ENCODE results near the gene ORMDL3.

The ORMDL3 gene

DNA sequence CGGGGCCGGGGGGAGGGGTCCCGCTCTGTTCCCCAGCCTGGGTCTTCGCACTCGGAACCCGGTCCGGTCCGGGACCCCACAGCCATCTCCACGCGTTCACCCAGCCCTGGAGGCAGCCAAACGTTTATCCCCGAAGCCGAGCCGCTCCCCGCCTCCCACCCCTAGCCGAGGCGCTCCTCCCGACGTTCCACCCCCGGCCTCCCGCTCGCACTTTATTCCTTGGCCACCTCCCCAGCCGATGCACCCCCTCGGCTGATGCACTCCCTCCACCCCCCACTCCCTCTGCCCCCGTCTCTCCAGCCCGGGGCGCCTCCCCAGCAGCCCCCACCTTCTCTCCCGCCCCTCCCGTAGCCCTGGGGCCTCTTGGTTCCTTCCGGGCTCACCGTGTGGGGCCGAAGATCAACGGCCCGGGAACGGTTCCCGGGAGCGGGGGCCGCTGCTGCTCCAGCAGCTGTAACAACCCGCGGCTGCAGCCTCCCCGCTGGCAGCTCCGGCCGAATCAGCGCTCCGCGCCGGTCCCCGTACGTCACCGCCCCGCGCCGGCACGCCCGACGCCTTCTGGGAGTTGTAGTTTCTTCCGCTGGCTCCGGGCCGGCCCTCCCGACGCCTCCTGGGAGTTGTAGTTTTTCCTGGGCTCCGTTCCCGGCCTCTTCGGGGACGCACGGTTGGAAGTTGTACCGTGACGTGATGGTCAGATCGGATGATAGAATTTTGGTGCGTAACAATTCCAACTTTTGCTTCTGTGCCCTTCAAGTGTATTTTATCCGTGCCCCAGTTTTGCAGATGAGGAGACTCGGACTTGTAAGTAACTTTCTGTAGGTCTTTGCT is at the start of gene ORMDL3, which contains the start of gene LRRC3C:
Gene ORMDL3 (minus strand): TSS at position 501 of the 828 bp plus-strand sequence. CDS start 3,398 bp downstream, outside the sequence.
Gene LRRC3C (plus strand): TSS at position 632 of the 828 bp plus-strand sequence. CDS start 13,792 bp downstream, outside the sequence.
- Mint-ChIP-seq H3K27ac (peak within 1 kb of the TSS; percentile 89), H3K36me3 (peaks cover 14% of the 10 kb centered on the region), H3K4me1 (peaks cover 35% of the 10 kb centered on the region), H3K4me3 (peak within 1 kb of the TSS; percentile 92), H3K9me3 (no peaks in the 10 kb centered on the region), H3K27me3 (no peaks in the 10 kb centered on the region)
- DNase-seq (ENCODE audit: low spot score in 2 of 2) = peak; percentile 86 to 94
- peak; percentile 96 for ATAC-seq (ENCODE audit: low read depth)

- Mint-ChIP-seq H3K27me3 (peaks cover 8% of the 10 kb centered on the region), H3K4me1 (peaks cover 12% of the 10 kb centered on the region), H3K9me3 (no peaks in the 10 kb centered on the region), H3K36me3 (no peaks in the 10 kb centered on the region), H3K27ac (no peak overlapping the region), H3K4me3 (no peak overlapping the region)
- no peak for DNase-seq (ENCODE audit: low spot score in 2 of 2)
- ATAC-seq (ENCODE audit: low read depth) = no peak
Observed at GRCh38 chr17:39975801-39976200, 48.4 kb upstream of the ORMDL3 start.

DNA sequence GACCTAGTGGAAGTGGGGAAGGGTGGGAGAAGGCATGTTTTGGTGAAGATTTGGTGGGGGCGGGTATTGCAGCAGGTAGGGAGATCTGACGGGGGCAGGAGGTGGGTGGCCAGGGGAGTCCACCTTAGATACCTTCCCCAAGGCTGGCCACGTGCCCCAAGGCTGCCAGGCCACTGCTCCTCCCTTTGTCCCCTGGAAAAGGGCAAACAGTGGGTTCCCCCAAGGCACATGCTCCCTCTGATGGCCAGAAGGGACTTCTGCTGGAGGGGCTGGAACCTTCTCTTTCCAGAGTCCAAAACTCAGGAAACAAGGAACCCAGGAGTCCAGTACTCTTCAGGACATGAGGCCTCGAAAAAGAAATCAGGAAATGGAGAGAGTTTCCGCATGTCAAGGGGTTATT is 47.0 kb upstream of the ORMDL3 start:
- ATAC-seq (ENCODE audit: low read depth) (no peak), DNase-seq (ENCODE audit: low spot score in 2 of 2) (no peak)
- Mint-ChIP-seq H3K4me3 (no peak overlapping the region), H3K27me3 (peaks cover 10% of the 10 kb centered on the region), H3K36me3 (no peaks in the 10 kb centered on the region), H3K4me1 (peaks cover 5% of the 10 kb centered on the region), H3K27ac (no peak overlapping the region), H3K9me3 (no peaks in the 10 kb centered on the region)

DNA sequence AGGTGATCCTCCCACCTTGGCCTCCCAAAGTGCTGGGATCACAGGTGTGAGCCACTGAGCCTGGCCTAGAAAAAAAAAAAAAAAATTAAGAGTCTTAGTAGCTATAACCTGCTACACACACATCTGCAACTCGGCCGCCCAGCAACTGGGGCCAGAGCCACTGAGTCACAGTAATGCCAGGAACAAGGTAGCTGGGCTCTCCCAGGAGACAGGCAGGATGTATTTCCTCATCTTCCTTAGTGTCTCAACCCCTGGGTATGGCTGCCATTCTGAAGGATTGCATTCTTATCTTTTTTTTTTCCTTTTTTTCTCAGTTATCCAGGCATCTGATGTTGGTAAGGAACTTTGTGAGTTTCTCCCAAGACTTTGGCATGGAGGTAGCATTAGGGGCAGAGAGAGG is 46.1 kb upstream of the ORMDL3 start:
- no peak for DNase-seq (ENCODE audit: low spot score in 2 of 2)

GRCh38 chr17:39972271-39972670 is 44.9 kb upstream of the ORMDL3 start:
- no peaks in the 10 kb centered on the region for H3K36me3 Mint-ChIP-seq
- peaks cover under 1% of the 10 kb centered on the region for H3K4me1 Mint-ChIP-seq
- ATAC-seq (ENCODE audit: low read depth) (no peak), DNase-seq (ENCODE audit: low spot score in 2 of 2) (no peak)
- peaks cover 16% of the 10 kb centered on the region for H3K27me3 Mint-ChIP-seq
- H3K4me3 Mint-ChIP-seq = no peak overlapping the region
- H3K9me3 Mint-ChIP-seq = no peaks in the 10 kb centered on the region
- no peak overlapping the region for H3K27ac Mint-ChIP-seq

More for the DNA sequence above, 46.1 kb upstream of the ORMDL3 start:
- no peaks in the 10 kb centered on the region for H3K36me3 Mint-ChIP-seq
- no peaks in the 10 kb centered on the region for H3K9me3 Mint-ChIP-seq
- no peak overlapping the region for H3K4me3 Mint-ChIP-seq
- no peak for ATAC-seq (ENCODE audit: low read depth)
- H3K27ac Mint-ChIP-seq = no peak overlapping the region
- peaks cover 15% of the 10 kb centered on the region for H3K27me3 Mint-ChIP-seq
- no peaks in the 10 kb centered on the region for H3K4me1 Mint-ChIP-seq

DNA sequence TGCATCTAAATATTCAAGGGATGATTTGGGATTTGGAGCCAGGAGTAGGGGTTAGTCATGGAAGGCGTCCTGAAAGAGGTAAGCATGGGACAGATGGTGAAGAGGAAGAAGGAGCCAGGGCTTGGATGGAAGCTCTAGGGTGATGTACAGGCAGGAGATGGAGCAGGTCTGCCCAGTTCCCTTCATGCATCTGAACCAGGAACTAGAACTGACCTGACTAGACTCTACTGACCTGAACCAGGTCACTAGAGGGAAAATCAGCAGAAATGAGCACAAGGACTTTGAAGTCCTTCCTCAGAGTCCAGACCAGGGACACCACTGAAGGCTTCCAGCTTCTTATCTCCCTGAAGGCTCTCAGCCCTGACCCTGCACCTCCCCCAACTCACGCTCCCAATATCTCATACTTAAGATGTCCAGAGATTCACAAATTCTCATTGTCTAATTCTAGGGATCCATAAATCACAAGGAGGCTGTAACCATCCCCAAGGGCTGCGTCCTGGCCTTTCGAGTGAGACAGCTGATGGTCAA is 43.7 kb upstream of the ORMDL3 start:
- peaks cover 4% of the 10 kb centered on the region for H3K4me1 Mint-ChIP-seq
- no peak overlapping the region for H3K4me3 Mint-ChIP-seq
- DNase-seq (ENCODE audit: low spot score in 2 of 2) = no peak
- no peaks in the 10 kb centered on the region for H3K9me3 Mint-ChIP-seq
- H3K27me3 Mint-ChIP-seq = peaks cover 16% of the 10 kb centered on the region
- no peak for ATAC-seq (ENCODE audit: low read depth)
- H3K27ac Mint-ChIP-seq = no peak overlapping the region
- H3K36me3 Mint-ChIP-seq = no peaks in the 10 kb centered on the region

GRCh38 chr17:39970157-39970692 is 42.8 kb upstream of the ORMDL3 start:
- no peaks in the 10 kb centered on the region for H3K36me3 Mint-ChIP-seq

DNA sequence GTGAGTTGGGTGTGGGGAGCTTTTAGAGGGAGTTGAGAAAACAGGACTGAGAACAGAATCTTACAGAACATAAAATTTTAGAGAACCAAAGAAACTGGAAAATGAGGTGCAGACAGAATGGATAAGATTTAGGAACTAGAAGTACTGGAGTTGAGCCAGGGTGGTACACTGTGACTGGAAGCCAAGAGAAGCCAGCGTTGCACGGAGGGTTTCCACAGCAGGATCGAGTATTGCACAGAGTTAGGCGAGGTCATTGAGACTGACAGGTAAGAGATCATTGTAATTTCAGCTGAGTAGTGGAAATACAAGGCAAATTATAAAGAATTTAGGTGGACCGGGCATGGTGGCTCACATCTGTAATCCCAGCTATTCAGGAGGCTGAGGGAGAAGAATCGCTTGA is 42.0 kb upstream of the ORMDL3 start:
- ATAC-seq (ENCODE audit: low read depth) (no peak), DNase-seq (ENCODE audit: low spot score in 2 of 2) (no peak)
- Mint-ChIP-seq H3K27ac (no peak overlapping the region), H3K4me3 (no peak overlapping the region), H3K4me1 (peaks cover 6% of the 10 kb centered on the region), H3K27me3 (peaks cover 16% of the 10 kb centered on the region), H3K36me3 (no peaks in the 10 kb centered on the region), H3K9me3 (no peaks in the 10 kb centered on the region)

More at GRCh38 chr17:39970157-39970692, 42.8 kb upstream of the ORMDL3 start:
- Mint-ChIP-seq H3K4me3 (no peak overlapping the region), H3K27me3 (peaks cover 16% of the 10 kb centered on the region), H3K9me3 (no peaks in the 10 kb centered on the region), H3K27ac (no peak overlapping the region), H3K4me1 (peaks cover 4% of the 10 kb centered on the region)
- DNase-seq (ENCODE audit: low spot score in 2 of 2) (no peak), ATAC-seq (ENCODE audit: low read depth) (no peak)

DNA sequence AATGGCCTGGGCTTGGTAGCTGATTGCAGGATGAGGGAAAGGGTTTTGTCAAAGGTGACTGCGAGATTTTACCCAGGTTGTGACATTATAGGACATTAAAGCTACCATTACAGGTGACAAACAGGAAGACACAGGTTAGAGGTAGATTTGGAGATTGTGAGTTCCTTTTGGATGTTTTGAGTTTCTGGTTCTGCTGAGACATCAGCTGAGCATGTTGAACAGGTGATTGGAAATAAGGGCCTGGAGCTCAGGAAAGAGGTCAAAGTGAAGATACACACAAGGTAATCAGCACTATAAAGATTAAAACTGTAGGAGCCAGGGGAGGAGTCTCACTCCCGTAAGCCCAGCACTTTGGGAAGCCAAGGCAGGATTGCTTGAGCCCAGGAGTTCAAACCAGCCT is 41.4 kb upstream of the ORMDL3 start:
- Mint-ChIP-seq H3K9me3 (no peaks in the 10 kb centered on the region), H3K36me3 (no peaks in the 10 kb centered on the region), H3K27ac (no peak overlapping the region), H3K27me3 (peaks cover 10% of the 10 kb centered on the region), H3K4me1 (peaks cover 9% of the 10 kb centered on the region), H3K4me3 (no peak overlapping the region)
- ATAC-seq (ENCODE audit: low read depth) (no peak), DNase-seq (ENCODE audit: low spot score in 2 of 2) (no peak)

DNA sequence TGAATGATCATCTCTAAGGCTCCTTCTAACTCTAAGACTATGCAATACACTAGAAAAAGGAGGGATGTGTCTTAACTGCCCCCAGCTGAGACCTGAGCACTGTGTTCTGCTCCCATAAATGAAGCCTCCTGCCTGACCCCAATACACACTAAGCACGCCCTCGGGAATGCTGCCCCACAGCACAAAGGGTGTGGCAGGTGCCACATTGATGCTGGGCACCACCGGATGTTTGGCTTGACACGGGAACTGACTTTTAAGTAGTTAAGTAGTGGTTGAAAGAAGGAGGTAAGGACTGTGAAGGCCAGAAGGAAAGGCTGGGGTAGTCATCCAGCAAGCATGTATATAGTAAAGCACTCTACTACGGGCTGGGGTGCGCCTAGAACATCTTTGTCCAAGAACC is 39.4 kb upstream of the ORMDL3 start:
- Mint-ChIP-seq H3K4me3 (no peak overlapping the region), H3K4me1 (peaks cover 15% of the 10 kb centered on the region), H3K27me3 (peaks cover 8% of the 10 kb centered on the region), H3K9me3 (no peaks in the 10 kb centered on the region), H3K36me3 (no peaks in the 10 kb centered on the region), H3K27ac (no peak overlapping the region)
- DNase-seq (ENCODE audit: low spot score in 2 of 2) (no peak), ATAC-seq (ENCODE audit: low read depth) (no peak)

DNA sequence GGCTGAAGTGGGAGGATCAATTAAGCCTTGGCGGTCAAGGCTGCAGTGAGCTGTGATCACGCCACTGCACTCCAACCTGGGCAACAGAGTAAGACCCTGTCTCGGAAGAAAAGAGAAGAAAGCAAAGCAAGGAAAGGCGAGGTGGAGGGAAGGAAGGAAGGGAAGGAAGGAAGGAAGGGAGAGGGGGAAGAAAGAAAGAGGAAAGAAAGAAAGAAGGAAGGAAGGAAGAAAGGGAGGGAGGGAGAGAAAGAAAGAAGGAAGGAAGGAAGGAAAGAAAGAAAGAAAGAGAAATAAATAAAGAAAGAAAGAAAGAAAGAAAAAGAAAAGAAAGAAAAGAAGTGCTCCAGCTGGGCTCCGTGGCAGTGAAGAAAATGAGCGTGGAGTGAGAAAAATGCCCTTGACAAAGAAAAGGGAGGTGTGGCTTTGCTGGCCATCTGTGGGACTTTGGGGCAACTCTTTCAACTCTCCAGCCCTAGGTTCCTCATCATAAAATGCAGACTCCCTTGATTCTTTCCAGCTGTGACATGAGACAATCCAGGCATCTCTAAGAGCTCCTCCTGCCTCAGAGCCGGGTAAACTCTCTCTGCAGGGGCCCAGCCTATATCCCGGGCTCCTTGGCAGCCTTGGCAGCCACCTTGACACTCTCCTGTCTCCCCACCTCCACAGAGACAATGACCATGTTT is 37.8 kb upstream of the ORMDL3 start:
- H3K9me3 Mint-ChIP-seq = no peaks in the 10 kb centered on the region
- H3K36me3 Mint-ChIP-seq = no peaks in the 10 kb centered on the region
- ATAC-seq (ENCODE audit: low read depth) = no peak
- no peak for DNase-seq (ENCODE audit: low spot score in 2 of 2)
- H3K4me1 Mint-ChIP-seq = peaks cover 16% of the 10 kb centered on the region
- H3K4me3 Mint-ChIP-seq = no peak overlapping the region
- H3K27me3 Mint-ChIP-seq = peaks cover 8% of the 10 kb centered on the region
- H3K27ac Mint-ChIP-seq = peak overlapping the region; percentile 46

DNA sequence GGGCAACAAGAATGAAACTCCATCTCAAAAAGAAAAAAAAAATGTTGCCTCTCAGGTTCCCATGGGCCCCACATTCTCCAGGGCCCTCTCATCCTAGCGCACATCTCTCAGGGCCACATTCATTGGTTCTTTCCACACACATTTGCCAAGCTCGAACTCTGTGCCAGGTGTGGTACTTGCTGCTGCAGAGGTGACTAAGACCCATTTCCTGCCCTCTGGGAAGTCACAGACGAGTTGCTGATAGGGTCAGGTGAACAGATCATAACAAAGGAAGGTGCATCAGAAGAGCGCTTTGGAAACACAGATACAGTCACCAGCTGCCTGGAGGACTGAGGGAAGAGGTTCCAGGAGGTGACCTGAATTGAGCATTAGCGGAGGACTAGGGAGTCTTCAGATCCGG is 36.4 kb upstream of the ORMDL3 start:
- Mint-ChIP-seq H3K4me1 (peaks cover 21% of the 10 kb centered on the region), H3K27ac (no peak overlapping the region), H3K9me3 (no peaks in the 10 kb centered on the region), H3K36me3 (no peaks in the 10 kb centered on the region), H3K4me3 (no peak overlapping the region), H3K27me3 (peaks cover 4% of the 10 kb centered on the region)
- DNase-seq (ENCODE audit: low spot score in 2 of 2) (no peak), ATAC-seq (ENCODE audit: low read depth) (no peak)

DNA sequence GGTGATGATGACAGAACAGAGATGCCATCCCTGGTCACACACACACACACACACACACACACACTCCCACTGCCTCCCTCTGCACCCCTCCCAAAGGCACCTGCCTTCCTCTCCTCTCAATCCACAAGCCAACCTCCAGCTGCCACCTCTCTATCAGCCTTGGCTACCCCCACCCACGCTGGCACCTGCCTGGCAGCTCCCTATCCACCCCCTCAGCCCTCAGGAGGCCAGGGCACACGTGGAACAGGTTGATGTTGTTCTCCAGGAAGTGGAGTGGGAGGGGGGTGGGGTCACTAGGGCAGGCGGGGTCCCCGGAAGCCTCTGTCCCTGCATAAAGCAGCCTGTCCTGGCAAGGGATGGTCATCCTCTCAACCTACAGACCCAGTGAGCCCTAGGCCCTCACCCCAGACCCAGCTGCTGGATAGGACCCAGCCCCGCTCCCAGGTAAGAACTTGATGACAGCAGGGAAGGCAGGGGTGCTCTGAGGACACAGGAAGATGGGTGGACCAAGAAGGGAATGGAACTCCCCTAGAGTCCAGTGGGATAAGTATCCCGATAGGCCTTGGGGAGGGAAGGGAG is 35.3 kb upstream of the ORMDL3 start, which contains the start of gene GSDMA:
Gene GSDMA (plus strand): TSS at position 363 of the 579 bp plus-strand sequence. CDS start 2,684 bp downstream, outside the sequence.
- H3K27me3 Mint-ChIP-seq = no peaks in the 10 kb centered on the region
- H3K36me3 Mint-ChIP-seq = no peaks in the 10 kb centered on the region
- no peak within 1 kb of the TSS for H3K27ac Mint-ChIP-seq
- ATAC-seq (ENCODE audit: low read depth) (no peak), DNase-seq (ENCODE audit: low spot score in 2 of 2) (no peak)
- no peak within 1 kb of the TSS for H3K4me3 Mint-ChIP-seq
- H3K9me3 Mint-ChIP-seq = no peaks in the 10 kb centered on the region
- H3K4me1 Mint-ChIP-seq = peaks cover 22% of the 10 kb centered on the region

All from memory B cell (primary cell).